ENCODE data around the gene TRAPPC8.

DNA sequence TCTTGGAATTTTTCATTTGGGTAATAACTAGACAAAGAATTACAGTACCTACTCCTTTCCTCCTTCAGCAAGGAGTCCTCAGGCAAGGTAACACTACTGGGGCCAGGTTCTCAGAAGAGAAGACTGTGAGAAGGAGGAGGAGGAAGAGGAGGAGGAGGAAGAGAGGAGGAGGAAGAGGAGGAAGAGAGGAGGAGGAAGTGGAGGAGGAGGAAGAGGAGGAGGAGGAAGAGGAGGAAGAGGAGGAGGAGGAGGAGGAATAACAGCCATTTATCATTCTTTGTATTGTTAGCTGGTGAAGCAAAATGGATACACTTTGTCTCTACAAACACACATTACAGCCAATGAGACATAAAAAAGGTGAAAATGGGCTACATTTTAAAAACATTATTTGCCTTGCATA is 149.4 kb downstream of the TRAPPC8 start:
- TF ChIP-seq CTCF (IDR thresholded peaks at IDR 0.05; ENCODE audit: low read length), result no peak
- TF ChIP-seq EZH2 (IDR thresholded peaks at IDR 0.05; ENCODE audit: borderline replicate concordance, low read length), result no peak
